ENCODE data around the gene ZNF785.

DNA sequence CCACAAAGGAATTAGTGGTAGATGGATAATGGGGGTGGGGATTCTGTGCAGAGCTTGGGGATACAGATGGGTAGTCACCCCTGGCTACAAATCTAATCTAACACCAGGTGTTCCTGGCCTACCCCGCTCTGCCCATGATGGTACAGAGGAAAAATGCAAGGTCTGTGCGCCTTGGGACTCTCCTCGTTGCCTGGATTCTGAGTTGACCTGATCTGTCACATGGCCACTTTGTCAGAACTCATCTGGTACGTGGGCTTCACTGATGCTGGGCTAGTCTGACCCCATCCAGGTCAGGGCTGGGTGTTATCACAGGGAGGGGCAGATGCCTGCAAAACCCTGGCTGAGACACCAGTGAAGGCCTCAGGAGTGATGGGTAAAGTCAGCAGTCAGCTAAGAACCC, 32.5 kb downstream of the ZNF785 start:
- TF ChIP-seq, protein P1, sequence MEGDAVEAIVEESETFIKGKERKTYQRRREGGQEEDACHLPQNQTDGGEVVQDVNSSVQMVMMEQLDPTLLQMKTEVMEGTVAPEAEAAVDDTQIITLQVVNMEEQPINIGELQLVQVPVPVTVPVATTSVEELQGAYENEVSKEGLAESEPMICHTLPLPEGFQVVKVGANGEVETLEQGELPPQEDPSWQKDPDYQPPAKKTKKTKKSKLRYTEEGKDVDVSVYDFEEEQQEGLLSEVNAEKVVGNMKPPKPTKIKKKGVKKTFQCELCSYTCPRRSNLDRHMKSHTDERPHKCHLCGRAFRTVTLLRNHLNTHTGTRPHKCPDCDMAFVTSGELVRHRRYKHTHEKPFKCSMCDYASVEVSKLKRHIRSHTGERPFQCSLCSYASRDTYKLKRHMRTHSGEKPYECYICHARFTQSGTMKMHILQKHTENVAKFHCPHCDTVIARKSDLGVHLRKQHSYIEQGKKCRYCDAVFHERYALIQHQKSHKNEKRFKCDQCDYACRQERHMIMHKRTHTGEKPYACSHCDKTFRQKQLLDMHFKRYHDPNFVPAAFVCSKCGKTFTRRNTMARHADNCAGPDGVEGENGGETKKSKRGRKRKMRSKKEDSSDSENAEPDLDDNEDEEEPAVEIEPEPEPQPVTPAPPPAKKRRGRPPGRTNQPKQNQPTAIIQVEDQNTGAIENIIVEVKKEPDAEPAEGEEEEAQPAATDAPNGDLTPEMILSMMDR (IDR thresholded peaks at IDR 0.05; ENCODE audit: borderline replicate concordance, extremely low read depth, low read length, poor library complexity, severe bottlenecking): no peak
- TF ChIP-seq EZH2 (IDR thresholded peaks at IDR 0.05; ENCODE audit: borderline replicate concordance, low read depth, low read length, severe bottlenecking): no peak
